Inflammatory macrophage treated with lipopolysaccharide for 1 hour (primary cell): ENCODE results near the gene VWA8.
"Not testable (repeated sequence)": the region's sequence is repeated elsewhere in the genome, so short reads cannot be mapped to it uniquely, and the experiment has no call there.

Experiments
- DNase-seq, 2 donors: peaks; one replicate each; pipeline ENCODE4 v3.0.0-alpha.2; 2020 to 2022

The VWA8 gene

DNA sequence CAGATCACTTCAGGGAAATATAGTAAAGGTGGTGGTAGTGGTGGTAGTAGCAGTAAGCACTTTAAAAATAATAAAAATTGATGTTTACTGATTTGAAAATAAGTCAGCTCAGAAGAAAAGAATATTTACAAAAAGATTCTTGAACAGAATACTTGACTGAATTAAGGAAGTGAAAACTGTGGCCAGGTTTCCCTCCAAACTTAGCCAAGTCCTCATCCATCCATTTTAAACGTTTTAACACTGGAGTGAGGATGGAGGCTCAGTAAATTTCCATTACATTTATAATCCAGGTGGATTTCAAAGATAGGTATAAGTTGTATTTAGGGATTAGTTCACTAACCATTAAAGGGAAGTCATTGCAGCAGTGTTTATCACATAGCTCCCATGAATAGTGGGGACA is 282.1 kb downstream of the VWA8 start:
- no peak for DNase-seq

DNA sequence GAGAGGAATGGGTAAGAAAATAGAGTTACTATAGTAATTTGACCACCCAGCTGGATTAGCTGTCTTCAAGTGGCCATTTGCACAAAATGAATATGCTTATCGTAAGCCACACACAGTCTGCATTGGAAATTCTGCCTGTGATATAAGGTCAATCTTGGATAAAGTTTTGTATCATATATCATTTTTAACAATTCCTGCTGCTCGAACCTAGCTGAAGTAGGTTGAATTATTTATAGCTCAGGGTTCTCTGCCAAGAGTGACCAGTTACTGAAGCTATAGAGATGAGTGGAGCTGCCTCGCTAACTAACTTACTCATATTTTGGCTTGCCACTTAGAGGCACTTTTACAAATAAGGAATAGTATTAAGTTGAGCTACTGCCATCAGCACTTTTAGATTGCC is 282.7 kb downstream of the VWA8 start:
- DNase-seq: no peak

DNA sequence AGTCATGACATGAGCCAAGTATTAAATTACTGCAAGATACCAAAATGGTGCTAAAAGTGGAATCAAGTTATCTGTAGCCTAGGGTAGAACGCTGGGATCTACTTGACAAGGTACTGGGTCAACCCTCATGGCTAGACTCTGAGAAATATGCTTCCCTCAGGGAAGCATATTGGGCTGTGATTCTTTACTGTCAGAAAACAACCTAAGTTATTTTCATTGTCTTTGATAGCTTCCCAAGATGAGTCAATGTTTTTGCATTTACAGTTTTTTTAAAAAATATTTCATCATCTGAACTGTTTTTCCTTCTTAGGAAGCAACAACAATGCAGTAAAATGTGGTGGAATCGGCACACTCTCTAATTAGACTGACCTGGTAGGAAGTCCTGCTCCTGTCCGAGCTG is 285.6 kb downstream of the VWA8 start:
- DNase-seq: no peak

DNA sequence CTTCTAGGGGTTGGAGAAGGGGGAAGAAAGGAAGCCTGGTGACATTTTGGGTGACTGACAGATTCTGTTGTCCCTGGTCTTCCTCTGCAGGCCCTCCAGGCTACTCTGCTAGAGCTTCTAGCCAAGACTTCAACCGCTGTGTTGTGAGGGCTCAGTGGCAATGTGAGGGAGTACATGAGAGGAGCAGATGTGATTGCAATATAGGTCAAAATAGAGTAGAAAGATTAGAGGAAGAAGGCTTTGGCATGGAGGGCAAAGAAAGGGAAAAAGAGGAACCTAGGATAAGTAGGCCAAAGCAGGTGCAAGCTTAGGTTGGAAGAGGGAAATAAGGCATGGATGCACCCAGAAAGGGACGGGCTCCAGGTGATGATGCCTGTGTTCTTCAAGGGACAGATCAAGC is 286.7 kb downstream of the VWA8 start:
- no peak for DNase-seq

DNA sequence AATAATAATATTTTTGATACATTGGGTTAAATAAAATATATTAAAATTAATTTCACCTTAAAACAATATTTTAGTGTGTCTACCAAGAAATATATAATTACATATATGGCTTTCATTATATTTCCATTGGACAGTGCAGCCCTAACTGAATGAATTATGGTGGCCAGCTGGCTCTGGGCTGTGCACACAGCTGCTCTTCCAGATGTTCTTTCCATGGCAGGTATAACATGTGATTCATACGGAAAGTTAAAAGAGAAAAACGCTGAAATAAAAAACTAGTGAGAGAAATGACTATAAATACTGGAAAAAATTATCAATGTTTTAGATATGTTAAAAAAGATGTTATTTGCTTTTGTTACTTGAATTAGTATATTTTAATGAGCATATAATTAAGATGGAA is 287.3 kb downstream of the VWA8 start:
- no peak for DNase-seq

DNA sequence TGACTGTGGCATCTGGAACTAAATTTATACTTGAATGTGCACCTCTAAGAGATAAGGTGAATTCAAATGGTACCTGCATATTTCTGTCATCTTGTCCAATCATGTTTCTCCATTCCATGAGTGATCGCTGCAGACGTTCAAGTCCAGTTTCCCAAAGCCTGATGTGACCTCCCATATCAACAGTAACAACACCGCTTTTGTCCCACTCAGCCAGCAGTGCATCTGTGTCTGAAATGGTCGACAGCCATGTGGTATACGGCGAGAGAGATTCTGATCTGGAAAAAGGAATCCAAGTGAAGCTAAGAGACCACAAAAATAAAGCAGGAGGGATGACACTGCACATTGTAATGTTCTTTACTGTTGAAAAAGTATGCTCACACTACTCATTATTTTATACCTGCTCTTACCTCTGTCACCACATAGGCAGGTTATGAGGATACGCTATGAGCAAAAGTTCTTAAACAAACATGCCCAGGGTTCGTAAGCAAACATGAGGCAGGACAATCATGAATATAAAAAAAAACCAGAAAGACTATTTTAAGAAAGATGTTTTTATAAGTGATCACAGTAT is 290.0 kb downstream of the VWA8 start:
- no peak for DNase-seq

DNA sequence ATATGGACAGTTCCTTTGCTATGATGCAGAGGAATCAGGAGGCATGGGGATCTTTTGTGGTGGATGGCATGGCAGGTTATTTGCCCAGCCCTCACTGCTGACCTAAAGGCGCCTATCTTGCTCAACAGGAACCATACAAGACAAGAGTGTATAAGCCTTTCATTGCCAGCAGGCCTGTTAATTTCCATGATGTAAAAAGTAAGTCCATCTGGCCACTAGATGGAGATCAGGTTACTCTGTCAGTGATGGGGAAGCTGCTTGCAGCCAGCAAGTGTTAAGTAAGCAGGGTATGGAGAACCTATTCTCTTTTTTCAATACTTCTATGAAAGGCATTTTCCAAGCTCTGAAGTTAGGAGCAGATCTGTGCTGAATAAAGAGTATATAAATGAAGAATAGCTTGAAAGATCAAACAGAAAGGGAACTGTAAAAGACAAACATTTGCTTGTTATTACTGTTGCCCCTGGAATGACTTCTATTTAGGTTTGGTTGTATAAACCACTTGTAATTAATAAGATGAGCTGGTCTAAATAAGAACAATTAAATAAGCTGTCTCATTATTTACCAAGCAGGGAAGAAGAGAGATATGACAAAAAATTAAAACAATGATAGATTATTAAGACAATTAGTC is 292.7 kb downstream of the VWA8 start:
- peak; percentile 85 to 87 for DNase-seq

DNA sequence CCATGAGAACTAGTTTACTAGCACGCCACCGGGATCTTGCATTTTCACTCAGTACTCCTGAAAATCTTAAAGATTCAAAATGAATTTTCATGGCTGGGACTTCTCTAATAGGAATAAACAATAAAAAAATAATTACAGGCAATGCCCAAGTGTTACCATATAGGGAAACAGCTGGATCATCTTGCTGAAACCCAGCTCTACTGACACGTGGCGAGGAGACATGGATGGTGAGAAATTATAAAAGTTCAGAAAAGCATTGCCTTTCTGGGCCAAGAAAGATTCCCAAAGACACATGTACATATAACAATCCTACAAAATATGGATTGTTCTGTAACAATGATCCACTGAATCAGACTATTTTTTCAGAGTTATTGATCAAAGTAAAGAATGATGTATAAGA is 294.3 kb downstream of the VWA8 start:
- no peak for DNase-seq

DNA sequence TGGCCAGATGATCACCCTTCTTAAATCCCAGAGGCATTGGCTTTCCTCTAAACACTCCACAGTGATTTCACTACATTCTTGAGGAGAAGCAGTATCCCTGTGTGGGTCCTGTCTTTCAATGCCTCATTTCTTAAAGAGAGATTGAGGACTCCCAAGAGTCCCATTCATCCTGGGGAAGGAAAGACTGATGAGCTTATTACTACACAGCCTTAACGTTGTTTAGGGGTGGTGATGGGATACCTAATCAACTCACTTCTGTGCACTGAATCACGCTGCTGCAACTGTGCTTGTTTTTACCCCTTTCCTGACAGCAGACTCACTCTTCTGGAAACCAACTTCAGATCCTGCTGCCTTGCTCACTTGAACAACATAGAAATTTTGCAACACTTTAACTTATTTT is 300.5 kb downstream of the VWA8 start:
- DNase-seq: no peak

DNA sequence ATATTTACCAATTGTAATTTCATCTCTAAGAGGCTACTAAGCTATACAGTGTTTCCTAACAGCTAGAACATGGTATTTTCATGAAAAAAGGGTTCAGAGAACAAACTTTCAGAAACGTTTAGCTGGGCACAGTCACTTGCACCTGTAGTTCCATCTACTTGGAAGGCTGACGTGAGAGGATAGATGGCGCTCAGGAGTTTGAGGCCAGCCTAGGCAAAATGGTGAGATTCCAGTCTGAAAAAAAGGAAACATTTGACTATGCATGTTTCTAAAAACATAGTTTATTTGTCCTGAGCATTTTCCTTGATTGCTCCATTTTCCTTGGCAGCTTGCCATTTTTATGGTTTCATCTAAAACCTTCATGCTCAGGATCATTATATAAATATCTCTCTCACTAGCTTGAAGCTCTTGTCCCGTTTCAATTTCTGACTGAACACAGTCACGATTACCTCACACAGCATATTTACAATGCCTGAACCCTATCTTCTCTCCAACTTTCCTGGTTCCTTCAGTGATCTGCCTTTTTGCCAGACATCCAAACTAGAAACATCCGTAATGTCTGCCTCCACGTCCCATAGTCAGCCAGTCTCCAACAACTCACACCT is 302.8 kb downstream of the VWA8 start:
- DNase-seq: no peak

DNA sequence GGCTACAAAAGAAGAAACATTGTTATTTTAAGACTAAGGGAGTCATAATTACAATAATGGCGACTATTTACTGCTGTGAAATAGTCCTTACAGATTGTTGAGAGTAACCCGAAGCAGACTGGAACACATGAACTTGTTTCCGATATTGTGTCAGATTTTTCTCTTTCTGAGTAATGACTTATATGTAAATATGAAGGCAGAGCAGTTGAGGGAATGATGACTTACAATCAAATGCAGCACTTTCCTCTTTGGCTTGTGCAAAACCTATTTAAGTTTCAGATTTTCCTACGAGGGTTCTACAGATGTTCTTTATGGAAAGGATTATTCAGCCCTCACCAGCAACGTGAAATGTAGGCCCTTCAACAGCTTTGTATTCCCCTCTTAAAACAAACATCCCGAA is 304.9 kb downstream of the VWA8 start:
- no peak for DNase-seq

DNA sequence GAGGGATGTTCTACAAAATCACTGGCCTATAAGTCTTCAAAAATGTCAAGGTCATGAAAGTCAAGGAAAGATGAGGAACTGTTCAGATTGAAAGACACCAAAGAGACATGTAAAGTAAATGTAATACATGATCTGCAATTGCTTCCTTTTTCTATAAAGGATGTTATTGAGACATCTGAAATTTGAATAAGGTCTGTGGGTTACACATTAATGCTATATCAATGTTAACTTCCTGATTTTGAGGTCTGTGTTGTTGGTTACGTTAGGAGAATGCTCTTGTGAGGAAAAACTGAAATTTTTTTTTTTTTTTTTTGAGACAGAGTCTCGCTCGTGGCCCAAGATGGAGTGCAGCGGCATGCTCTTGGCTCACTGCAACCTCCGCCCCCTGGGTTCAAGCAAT is 306.1 kb downstream of the VWA8 start:
- peak; percentile 75 to 93 for DNase-seq

DNA sequence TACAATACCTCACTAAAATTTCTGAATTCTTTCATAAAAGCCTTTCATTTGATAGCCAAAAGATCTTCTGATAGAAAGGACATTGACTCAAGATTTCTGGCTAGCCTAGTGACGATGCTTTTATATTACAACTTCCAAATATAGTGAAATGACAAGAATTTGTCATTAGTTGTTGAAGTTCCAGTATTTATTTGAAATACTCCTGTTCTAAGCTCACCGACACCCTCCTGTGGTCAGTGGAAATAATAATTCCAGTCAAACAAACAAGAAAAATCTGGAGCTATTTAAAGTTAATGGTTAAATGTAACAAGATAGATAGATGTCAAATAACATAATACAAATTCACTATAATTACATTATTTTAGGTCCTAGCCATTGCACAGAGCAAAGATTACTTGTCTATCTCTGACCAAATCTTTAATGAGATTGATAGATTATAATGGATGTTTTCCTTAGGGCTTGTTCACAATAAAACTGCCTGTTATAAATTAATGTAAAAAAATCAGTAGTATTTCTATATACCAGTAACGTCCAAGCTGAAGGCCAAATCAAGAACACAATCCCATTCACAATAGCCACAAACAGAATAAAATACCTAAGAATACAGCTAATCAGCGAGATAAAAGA is 308.1 kb downstream of the VWA8 start:
- peak; percentile 68 to 72 for DNase-seq

DNA sequence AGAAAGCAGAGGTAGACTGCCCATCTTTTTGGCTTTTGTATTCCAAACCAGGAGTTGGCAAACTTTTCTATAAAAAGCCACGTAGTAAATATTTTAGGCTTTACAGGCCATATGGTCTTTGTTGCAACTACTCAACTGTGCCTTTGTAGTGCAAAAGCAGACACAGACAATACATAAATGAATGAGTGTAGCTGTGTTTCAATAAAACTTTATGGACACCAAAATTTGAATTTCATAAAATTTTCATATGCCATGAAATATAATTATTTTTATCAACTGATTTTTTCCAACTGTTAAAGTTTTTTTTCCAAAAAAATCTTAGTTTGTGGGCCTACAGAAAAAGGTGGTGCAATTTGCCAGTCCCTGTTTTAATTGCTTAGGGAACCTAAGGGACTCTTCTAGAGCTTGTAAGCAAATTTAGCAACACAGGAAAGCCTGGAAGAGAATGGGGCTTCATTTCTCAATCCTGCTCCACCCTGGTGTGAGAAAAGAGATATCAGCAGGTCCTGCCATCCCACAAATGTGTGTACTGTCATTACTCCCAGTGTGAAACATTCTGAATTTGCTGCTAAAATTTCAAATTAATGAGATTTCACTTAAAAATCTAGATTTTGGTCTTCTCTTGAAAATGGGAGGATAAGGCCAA is 309.4 kb downstream of the VWA8 start:
- peak; percentile 86 to 96 for DNase-seq

DNA sequence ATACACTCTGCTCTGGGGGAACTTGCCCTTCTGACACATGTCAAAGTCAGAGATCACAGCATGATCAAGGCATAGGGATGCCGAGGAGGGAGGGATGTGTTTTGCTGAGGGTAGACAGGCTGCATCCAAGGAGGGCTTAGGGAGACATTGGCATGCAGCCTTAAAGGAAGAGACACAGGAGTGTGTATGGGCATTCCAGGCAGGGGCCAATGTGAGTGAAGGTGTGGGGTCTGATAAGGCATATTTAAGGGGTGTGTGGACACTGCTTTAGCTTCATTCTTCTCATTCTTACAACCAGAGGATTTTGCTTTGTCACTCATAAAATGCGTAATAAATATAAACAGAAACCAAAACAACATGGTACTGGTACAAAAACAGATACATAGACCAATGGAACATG is 310.2 kb downstream of the VWA8 start:
- DNase-seq: no peak

DNA sequence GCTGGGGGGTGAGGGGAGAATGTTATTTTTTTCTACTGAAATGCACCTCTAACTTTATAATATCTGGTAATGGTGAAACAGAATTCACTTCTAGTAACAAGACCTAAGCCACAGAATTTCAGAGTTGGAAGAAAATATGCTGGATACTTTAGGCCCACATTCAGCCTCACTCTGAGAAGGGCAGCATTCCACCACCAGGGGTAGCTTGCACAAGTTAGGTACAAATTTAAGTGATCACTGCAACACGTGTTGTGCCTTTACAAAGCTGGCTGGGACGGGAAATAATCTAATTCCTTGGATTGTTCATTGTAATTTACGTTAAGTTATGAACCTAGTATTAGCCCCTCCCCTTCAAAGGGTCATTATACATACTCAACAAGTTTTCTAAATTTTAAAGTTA is 311.2 kb downstream of the VWA8 start:
- DNase-seq: no peak

DNA sequence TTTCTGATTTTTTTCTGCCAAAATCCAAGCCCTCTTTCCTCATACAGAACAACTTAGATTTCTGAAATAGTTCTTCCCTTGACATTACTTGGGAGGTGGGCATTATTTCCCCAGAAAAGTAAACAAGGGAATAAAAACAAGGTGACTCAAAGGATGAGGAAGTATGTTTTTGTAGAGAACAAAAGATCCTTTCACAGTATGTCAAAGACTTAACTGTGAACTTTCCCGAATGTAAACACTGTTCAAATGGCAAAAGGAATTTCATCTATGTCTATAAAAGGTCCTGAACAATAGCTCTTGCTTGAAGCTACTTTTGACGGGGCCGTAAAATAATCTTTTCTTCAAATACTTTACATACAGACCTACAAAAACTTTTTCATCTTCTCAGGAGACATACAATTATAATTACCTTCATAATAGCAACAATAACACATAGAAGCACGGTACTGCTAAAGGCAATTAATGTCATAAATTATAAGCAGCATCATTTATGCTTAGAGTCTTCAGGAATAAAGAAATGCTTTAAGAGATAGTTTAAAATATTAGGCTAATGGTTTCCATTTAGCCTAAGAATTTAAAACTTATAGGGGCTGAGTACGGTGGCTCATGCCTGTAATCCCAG is 312.5 kb downstream of the VWA8 start:
- no peak for DNase-seq

DNA sequence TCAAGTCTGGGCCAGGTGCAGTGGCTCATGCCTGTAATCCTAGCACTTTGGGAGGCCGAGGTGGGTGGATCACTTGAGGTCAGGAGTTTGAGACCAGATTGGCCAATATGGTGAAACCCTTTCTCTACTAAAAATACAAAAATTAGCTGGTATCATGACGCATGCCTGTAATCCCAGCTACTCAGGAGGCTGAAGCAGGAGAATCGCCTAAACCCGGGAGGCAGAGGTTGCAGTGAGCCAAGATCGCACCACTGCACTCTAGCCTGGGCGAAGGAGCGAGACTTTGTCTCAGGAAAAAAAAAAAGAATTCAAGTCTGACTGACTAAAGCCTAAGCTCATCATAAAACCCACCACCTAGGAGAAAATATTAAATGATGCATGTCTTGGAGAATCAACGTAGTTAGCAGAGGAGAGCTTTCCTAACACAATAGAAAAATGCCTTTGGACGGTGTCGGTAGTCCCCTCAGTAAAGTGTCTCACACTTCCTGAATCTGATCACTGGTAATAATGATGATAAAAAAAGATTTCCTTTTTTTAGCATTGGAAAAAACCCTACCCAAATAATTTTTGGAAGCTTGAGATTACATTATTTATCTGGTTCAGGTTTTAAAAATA is 313.1 kb downstream of the VWA8 start:
- DNase-seq: not testable (repeated sequence)

DNA sequence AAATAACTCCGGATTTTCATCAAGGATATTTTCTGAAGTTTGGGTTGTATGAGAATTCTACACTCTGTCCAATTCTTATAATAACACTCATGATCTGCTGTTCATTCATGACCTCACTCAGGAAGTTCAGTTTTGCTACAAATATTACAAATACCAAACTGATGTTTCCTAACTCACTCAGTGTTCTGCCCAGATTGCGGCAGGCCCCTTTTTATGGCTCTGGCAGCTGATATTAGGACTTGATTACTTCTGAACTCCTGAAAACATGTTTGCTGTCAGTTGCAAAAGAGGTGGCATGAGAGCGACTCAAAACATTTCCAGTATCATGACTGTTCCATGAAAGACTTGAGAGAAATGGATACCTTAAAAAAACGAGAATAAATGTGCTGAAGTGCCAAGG is 315.6 kb downstream of the VWA8 start:
- peak; percentile 85 to 94 for DNase-seq

DNA sequence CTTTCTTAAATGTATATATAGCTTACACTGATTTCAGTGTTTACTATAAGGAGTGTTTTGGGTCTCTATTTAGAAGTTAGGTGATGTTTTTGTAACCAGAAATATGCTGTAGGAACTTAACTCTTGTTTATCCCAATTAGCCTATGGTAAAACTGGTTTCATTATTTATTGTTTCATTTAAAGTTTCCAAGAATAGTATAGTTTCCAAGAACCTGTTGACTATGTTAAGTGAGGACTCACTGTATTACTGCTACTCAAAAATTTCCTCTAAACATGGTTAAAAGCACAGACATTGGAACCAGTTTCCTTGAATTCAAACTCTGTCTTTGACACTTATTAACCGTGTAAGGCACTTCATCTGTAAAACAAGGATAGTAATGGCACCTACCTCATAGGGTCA is 316.2 kb downstream of the VWA8 start:
- no peak for DNase-seq

DNA sequence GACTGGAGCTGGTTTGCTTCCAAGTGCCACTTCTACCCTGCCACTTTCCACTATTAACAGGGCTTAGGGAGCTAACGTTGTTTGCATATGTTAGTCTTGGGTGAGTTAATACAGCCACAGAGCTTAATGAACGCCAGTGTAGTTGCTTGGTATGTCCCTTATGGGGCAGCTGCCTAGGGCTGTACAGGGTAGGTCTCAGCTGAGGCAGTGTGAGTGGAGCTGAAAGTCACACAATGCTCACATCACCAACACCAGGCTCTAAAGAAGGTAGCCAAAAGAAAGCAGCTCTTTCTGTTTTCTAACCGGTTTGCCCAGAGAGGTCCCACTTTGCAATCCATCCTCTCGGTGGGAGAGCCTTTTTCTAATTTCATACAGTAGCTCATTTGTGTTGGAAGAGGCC is 317.4 kb downstream of the VWA8 start:
- DNase-seq: no peak

DNA sequence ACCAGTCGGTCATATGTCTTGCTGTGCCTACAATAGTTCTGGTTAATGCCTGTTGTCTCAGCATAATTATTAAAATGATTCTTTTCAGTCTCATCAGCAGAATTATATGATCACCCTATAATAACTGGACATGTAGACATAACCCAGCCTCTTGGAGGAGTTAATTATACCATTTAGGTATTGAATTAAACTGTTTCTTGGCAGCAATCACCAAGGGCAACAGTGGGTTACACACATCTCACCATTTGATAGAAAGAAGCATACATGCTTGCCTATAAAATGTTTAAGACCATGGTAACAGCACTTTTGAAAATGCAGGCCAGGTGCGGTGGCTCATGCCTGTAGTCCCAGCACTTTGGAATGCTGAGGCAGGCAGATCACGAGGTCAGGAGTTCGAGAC is 318.9 kb downstream of the VWA8 start:
- DNase-seq: no peak

DNA sequence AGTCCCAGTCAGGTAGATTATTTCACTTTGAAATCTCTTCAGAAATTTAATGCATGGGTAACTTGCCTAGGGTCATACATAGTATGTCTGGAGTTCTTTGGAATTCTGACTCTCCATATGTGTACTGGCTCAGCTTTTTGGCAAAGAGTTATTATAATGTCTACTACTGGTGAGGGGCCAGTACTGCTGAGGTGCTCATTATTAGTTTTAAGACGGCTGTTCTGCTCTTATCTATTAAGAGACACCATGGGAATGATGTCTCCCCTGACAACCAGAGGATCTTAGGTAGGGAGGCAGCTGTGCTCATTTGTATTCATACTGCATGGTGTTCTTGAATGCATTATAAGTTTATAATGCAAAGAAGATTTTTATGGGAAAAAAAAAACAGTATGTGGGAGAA is 319.5 kb downstream of the VWA8 start:
- DNase-seq: no peak
